Pons (tissue), 1 donor: ENCODE data around the gene CDKL1.
A peak's percentile ranks its signal among the peaks of the same experiment; 100 is the strongest.
"Not testable (repeated sequence)": the region's sequence is repeated elsewhere in the genome, so short reads cannot be mapped to it uniquely, and the experiment has no call there.

Source experiments
- DNase-seq: peaks from one replicate; pipeline ENCODE4 v3.0.0-alpha.2; 2016; ENCODE audit warnings: low spot score

Gene CDKL1

DNA sequence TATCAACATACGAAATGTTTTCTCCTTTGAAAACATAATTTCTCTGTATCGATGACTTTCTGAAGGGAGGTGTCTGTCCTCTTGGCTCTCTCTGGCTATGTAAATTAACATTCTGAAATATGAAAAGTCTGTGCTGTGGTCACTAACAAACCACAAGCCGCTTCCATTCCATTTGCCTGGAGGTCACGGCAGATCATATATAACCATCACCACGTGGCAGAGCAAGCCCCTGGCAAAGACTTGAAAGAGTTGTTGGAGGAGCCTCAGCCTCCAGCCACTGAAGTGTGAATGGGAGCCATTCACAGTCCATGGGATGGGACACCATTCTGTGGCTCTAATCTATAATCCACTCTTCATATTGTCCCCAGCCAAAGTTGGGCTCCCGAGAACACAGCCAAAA is 39.6 kb downstream of the CDKL1 start:
- no peak for DNase-seq

DNA sequence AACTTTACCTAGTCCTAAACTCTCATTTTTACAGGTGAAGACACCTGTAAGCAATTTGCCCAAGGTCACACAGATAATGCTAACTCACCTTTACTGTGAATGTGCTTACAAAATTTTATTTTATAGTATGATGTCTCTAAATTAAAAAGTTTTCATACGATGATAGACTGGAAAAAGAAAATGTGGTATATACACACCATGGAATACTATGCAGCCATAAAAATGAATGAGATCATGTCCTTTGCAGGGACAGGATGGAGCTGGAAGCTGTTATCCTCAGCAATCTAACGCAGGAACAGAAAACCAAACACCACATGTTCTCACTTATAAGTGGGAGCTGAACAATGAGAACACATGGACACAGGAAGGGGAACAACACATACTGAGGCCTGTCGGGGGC is 40.4 kb downstream of the CDKL1 start:
- DNase-seq: not testable (repeated sequence)

- DNase-seq: no peak
These were observed 41.0 kb downstream of the CDKL1 start for GRCh38 chr14:50355692-50356091.

GRCh38 chr14:50354527-50354926 is 42.2 kb downstream of the CDKL1 start:
- no peak for DNase-seq

GRCh38 chr14:50353126-50353525 is 43.6 kb downstream of the CDKL1 start:
- no peak for DNase-seq

- DNase-seq: no peak
These were observed 44.1 kb downstream of the CDKL1 start for GRCh38 chr14:50352584-50352983.

GRCh38 chr14:50350975-50351374 is 45.7 kb downstream of the CDKL1 start:
- no peak for DNase-seq

DNA sequence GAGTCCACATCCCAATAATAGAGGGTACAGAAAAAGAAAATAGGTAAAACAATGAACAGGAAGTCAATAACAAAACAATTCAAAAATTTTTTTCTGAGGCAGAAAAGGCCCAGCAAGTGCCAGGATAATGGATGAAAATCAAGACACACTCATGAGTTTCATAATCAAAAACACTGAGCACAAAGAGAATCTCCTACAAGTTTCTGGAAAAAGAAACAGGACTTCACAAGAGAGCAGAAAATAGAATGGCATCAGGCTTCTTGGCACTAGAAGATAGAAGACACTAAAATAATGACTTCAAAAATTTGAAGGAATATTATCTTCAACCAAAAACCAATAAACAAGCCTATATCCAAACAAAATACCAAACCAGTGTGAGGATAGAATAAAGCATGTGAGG is 47.7 kb downstream of the CDKL1 start:
- DNase-seq: no peak

GRCh38 chr14:50347521-50347920 is 49.2 kb downstream of the CDKL1 start:
- DNase-seq: no peak

- peak; percentile 31 for DNase-seq
These were observed 50.7 kb downstream of the CDKL1 start for GRCh38 chr14:50345846-50346422.

DNA sequence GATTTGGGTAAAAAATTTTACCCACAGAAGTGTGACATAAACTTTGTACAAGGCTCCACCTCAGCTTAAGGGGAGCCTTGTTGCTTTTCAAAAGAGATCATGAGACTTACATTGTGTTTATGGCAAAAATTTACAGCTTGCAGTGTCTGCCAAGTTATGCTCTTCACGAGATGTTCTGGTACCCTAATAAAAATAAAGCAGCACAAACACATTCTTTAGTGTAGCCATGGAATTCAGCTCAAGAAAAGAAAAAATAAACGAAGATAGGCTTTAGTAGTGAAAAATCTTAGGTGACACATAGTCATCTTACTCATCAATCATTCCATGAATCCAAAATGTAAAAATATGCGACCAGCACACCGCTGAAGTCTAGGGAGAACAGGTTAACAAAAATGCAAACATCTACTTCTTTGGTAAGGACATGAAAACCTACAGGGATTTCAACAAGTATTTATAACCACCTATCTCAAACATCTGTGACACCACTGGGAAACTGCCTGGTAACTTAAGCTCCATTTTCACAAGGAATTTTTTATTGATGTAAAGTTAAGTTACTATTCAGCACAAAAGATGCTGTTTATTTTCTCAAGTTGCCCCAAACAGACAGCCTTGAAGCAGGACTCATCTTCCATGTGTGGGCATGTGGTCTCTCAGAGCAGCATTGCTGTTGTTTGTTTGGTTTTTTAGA is 51.7 kb downstream of the CDKL1 start:
- DNase-seq: no peak

- DNase-seq: no peak
These were observed 52.4 kb downstream of the CDKL1 start for GRCh38 chr14:50344116-50344775.

DNA sequence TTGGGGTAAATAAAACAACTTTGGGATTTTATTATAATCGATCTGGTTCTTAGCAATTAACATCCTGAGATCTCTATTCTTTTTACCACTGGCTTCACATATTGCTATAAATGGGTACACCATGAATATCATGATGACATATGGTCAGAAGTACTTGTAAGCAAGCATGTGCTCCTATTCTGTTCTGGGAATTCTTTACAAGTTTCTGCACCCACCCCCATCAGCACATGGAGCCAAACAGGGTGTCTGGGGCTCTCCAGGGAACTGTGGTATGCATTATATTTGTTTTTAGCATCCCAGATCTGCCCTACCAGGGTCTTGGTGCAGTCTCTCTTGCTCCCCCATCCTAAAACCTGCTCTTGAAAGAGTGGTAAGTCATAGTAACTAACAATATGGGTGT is 53.2 kb downstream of the CDKL1 start:
- DNase-seq: no peak

- peak; percentile 89 for DNase-seq
These were observed 54.2 kb downstream of the CDKL1 start for GRCh38 chr14:50342221-50343078.

GRCh38 chr14:50340963-50341362 is 55.7 kb downstream of the CDKL1 start:
- DNase-seq: no peak

DNA sequence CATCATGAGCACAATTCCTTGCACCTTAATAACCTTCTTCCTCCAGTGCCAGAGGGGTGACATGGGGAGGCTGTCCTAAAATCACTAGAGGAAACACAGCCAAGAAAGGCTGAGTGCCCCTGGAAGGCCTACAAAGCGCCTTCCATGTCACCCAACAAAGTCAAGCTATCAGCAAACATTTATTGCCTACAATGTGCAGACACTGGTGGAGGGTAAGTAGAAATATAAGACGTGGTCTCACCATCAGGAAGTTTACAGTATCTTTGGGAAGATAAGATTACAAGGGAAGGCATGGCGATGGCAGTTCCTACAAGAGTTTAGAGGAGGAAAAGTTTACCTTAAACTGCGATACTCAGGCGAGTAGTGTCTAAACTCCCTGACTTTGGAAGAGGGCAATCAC is 56.6 kb downstream of the CDKL1 start:
- DNase-seq: no peak

- no peak for DNase-seq
These were observed 57.4 kb downstream of the CDKL1 start for GRCh38 chr14:50339178-50339804.

DNA sequence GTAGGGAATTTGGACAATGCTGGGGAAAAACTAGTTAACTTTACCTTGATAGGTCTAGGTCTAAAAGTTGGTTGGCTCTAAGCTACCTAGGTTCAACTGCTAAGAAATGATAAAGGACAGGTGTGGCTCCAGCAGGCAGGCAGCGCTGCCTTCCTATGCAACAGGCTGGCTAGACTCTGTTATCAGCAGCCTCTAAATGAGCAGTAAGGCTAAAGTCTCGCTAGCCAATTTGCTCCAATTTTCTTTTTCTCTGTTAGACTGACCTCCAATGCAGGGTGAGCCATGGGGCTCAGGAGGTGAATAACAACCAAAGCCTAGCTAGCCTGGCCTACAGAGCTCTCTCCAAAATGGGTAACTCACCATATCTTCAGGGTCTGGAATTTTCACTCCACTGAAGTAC is 58.1 kb downstream of the CDKL1 start:
- no peak for DNase-seq

GRCh38 chr14:50335989-50336824 is 60.5 kb downstream of the CDKL1 start:
- DNase-seq: no peak

- DNase-seq: peak; percentile 99
These were observed 61.3 kb downstream of the CDKL1 start for GRCh38 chr14:50335389-50335788.

- no peak for DNase-seq
These were observed 62.5 kb downstream of the CDKL1 start for GRCh38 chr14:50334211-50334610.
